IPS-NIHi7 (cell line): ENCODE data around the gene SLC24A4.

ENCODE experiments used
- DNase-seq: peaks from one replicate; pipeline ENCODE4 v3.0.0; 2012; ENCODE audit warnings: mixed read lengths; ENCODE audit errors: extremely low spot score

Gene SLC24A4

GRCh38 chr14:92437729-92438285 is 114.8 kb downstream of the SLC24A4 start:
- no peak for DNase-seq

DNA sequence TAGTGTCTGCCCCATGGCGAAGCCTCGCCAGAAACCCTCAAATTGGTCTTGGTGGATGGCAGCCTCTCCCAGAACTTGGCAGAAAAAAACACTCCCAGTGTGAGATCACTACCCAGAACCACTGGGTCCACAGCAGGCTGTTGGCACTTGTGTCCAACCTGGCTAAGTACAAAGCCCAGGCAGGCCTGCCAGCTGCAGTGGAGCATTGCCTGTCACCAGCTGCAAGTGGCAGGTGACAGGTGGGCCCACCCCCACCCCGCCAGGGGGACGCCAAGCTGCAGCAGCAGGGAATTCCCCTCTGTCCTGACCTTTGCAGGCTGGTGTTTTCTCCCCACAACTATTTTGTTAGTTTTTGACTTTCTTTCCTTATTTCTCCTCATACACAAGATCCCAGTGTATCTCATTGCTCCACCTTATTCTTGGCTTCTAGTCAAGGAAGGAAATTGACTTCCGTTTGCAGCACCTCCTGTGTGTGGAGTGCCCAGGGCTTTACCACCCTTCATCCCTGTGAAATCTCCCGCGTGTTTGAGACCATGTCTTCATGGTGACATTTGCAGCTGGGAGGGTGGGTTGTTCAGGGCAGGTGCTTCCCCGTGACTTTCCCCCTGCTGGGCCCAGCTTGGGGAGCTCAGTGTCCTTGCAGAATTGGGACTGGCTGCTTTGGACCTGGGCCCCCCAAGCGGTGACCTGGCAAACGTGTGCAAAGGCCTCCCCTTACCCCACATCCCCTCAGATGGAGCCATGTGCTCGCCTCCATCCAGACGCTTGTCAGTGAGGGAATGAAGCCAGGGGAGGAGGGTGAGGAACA is 116.8 kb downstream of the SLC24A4 start:
- DNase-seq, result no peak

DNA sequence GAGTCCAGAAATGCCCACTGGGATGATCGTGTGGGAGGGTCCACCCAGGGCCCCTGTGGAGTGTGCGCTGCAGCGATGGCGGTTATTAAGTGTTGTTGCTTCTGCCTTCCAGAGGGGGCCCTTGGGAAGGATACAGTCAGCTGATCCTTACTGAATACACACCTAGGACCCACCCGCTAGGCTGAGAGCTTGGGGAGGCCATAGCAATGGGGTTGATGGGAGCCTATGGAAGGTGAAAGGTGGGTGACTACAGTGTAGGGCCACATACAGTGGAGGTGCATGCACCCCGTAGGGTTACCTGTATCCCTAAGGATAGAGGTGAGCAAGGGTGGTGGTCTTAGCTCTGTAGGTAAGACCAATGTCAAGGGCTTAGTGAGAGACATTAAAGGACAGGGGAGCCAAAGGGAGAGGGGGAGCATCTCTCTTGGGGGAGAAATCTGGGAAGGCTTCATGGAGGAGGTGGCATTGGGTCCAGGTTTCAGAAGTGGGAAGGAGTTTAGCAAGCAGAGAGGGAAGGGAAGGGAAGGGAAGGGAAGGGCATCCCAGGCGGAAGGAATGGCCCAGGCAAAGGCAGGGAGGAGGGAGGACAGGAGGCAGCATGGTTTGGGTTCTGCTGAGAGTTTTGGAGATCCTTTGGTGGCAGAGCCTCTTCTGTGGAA is 117.5 kb downstream of the SLC24A4 start:
- no peak for DNase-seq

GRCh38 chr14:92441751-92442504 is 119.0 kb downstream of the SLC24A4 start:
- DNase-seq, result no peak

- no peak for DNase-seq
Observed at GRCh38 chr14:92443167-92443566, 120.2 kb downstream of the SLC24A4 start.

DNA sequence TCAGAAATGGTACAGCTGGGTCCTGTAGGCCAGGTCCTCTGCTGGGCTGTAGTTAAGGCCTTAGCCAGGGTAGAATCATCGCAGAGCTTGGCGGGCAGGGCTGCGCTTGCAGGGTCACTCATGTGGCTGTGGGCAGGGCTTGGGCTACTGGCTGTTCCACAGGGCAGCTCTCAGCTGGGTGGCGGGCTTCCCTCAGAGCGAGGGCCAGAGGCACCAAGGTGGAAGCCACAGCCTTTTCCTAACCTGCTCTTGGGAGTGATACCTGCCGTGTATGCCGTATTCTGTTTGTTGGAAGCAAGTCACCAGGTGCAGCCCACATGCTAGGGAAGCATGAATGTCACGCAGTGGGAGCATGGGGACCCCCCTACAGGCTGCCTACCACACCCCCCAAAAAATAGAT is 120.8 kb downstream of the SLC24A4 start:
- DNase-seq, result peak; percentile 37

DNA sequence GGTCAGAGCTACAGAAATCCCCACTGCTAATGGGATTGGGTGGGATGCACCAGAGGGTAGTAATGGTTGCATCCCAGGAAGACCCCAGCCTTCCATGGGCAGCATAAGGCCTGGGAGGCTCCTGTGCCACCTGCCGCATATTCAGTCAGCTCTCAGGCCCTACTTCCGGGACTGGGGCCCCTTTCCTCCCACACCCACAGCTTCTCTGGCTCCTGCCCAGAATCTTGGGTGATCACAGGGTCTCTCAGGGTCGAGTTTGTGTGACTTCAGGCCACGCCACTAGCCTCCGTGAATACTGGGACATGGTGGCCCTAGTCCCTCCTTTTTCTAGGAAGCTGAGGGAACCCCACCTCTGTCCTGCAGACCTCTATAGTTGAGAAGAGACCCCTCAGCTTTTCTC is 123.8 kb downstream of the SLC24A4 start:
- no peak for DNase-seq

GRCh38 chr14:92447416-92448197 is 124.6 kb downstream of the SLC24A4 start:
- DNase-seq, result no peak

DNA sequence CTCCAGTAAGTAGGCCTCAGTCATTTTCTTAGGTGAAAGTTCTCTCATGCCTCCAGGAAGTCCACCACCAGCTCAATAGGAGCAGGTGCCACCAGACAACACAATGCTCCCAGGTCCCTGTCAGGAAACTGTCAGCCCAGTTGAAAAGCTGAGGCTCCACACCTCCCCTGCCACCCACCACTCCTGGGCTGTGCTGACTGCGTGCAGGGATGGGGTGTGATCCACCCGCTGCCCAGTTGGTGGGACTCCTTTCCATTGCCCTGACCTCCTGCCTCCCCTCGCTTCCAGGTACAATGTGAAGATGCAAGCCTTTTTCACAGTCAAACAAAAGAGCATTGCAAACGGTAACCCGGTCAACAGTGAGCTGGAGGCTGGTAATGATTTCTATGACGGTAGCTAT is 125.8 kb downstream of the SLC24A4 start:
- no peak for DNase-seq

DNA sequence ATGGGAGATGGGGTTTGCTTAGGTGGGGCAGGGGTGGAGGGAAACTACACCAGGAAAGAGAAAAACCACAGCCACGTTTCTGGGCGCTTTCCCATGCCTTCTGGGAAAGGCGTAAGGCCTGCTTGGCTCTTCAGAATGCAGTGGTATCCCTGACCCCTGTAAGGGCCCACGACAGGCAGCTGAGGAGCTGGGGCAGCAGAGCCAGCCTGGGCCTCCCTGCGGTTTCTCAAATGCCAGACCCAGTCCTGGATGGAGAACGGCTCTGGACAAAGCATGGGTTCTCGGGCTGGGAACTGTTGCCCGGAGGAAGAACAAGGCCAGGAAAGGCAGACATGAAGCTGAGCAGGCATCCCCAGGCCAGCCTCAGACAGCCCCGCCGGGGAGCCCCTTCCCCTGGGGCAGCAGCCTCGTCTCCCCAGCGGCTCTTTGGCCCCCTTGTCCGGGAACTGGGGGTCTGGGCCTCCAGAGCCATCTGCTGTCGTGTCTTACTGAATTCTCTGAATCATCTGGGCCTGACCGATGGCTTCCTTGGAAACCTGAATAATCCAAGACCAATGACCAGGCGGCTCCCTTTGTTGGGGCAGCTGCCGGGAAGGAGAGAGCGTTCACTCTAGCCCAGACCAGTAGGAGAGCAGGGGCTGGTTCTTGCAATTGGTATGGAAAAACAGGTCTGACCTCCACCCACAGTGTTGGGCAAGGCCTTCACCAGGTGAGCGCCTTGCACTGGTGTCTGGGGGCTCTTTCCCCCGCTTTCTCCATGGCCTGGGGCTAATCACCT is 126.6 kb downstream of the SLC24A4 start:
- no peak for DNase-seq

- DNase-seq, result no peak
Observed at GRCh38 chr14:92450351-92451070, 127.5 kb downstream of the SLC24A4 start.

GRCh38 chr14:92451245-92451644 is 128.3 kb downstream of the SLC24A4 start:
- no peak for DNase-seq

- DNase-seq, result no peak
Observed at GRCh38 chr14:92451755-92452154, 128.8 kb downstream of the SLC24A4 start.

DNA sequence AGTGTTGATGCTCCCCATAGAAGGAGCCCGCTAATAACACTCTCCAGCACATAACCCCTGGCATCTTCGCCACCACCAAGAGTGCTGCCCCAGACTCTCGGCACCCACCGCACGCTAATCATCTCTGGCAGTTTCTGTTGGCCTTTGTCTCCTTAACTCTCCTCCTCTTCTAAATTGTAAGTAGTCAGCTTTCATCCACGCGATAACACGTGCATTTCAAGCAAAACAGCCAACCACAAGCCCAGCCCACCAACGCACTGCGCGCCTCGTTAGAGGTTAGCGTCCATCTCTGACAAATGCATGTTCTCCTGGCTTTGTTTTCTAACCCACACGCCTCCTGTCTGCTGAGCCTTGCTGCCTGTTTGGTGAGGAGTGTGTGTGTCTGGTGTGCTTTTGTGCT is 129.5 kb downstream of the SLC24A4 start:
- DNase-seq, result no peak

DNA sequence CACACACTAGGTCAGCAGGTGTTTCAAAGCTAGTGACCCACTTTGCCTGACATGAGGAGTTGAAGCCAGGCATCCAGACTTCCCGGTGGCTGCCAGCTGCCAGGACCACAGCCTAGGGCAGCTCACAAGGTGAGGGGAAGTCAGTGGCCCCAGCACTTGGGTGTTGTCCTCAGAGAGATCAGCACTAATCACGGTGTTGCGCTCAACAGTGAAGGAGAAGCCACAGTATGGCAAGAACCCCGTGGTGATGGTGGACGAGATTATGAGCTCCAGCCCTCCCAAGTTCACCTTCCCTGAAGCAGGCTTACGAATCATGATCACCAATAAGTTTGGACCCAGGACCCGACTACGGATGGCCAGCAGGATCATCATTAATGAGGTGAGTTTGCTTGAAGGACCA is 130.7 kb downstream of the SLC24A4 start:
- no peak for DNase-seq

DNA sequence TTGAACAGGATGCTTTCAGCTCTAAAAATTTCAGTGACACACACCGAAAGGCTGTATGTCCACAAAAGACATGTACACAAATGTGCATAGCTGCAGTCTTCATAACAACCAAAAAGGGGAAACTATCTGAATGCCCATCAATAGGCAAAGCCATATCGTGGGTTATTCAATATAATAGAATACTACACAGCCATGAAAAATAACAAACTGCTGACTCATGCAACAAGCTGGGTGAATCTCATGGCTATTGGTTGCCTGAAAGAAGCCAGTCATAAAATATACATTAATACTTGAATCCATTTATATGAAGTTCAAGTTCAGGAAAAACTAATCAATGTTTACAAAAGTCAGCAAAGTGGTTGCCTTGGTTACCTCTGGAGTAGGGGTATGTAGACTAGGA is 132.3 kb downstream of the SLC24A4 start:
- no peak for DNase-seq

- peak; percentile 85 for DNase-seq
Observed at GRCh38 chr14:92456215-92457015, 133.4 kb downstream of the SLC24A4 start.

GRCh38 chr14:92457016-92457565 is 134.1 kb downstream of the SLC24A4 start:
- no peak for DNase-seq
